ENCODE data around the gene OR4F15.
"Not testable (repeated sequence)": the region's sequence is repeated elsewhere in the genome, so short reads cannot be mapped to it uniquely, and the experiment has no call there.

OR4F15 gene

GRCh38 chr15:101781928-101782327 is 30.1 kb upstream of the OR4F15 start:
- no peak for DNase-seq (ENCODE audit: low read depth in 1 of 2, low spot score in 1 of 2)
- no peaks in the 10 kb centered on the region for H3K27me3 ChIP-seq (ENCODE audit: insufficient read depth, poor library complexity, severe bottlenecking)

GRCh38 chr15:101784644-101785043 is 27.4 kb upstream of the OR4F15 start:
- TF ChIP-seq GABPA (IDR thresholded peaks at IDR 0.05; ENCODE audit: low read depth) (no peak), CTCF (IDR thresholded peaks at IDR 0.05; ENCODE audit: insufficient read depth, low read length) (no peak), POLR2AphosphoS5 (IDR thresholded peaks at IDR 0.05; ENCODE audit: low read depth) (no peak), REST (IDR thresholded peaks at IDR 0.05; ENCODE audit: insufficient replicate concordance, low read depth) (no peak), SPI1 (IDR thresholded peaks at IDR 0.05; ENCODE audit: borderline replicate concordance, low read depth) (no peak)
- no peak overlapping the region for H3K27ac ChIP-seq (replicated peaks)
- no peaks in the 10 kb centered on the region for H3K27me3 ChIP-seq (ENCODE audit: insufficient read depth, poor library complexity, severe bottlenecking)
- DNase-seq (ENCODE audit: low read depth in 1 of 2, low spot score in 1 of 2) = no peak
- no peak overlapping the region for H3K4me3 ChIP-seq (replicated peaks; ENCODE audit: insufficient read depth, low read length)

More at GRCh38 chr15:101781928-101782327, 30.1 kb upstream of the OR4F15 start:
- H3K27ac ChIP-seq (replicated peaks) = no peak overlapping the region
- TF ChIP-seq REST (IDR thresholded peaks at IDR 0.05; ENCODE audit: insufficient replicate concordance, low read depth) (no peak), POLR2AphosphoS5 (IDR thresholded peaks at IDR 0.05; ENCODE audit: low read depth) (no peak), SPI1 (IDR thresholded peaks at IDR 0.05; ENCODE audit: borderline replicate concordance, low read depth) (no peak), CTCF (IDR thresholded peaks at IDR 0.05; ENCODE audit: insufficient read depth, low read length) (no peak), GABPA (IDR thresholded peaks at IDR 0.05; ENCODE audit: low read depth) (no peak)
- H3K4me3 ChIP-seq (replicated peaks; ENCODE audit: insufficient read depth, low read length) = no peak overlapping the region

GRCh38 chr15:101786422-101786821 is 25.6 kb upstream of the OR4F15 start:
- not testable (repeated sequence) for DNase-seq (ENCODE audit: low read depth in 1 of 2, low spot score in 1 of 2); H3K4me3 ChIP-seq (replicated peaks; ENCODE audit: insufficient read depth, low read length); H3K27me3 ChIP-seq (ENCODE audit: insufficient read depth, poor library complexity, severe bottlenecking); H3K27ac ChIP-seq (replicated peaks)

GRCh38 chr15:101788001-101788400 is 24.0 kb upstream of the OR4F15 start:
- not testable (repeated sequence) for DNase-seq (ENCODE audit: low read depth in 1 of 2, low spot score in 1 of 2); H3K4me3 ChIP-seq (replicated peaks; ENCODE audit: insufficient read depth, low read length); H3K27ac ChIP-seq (replicated peaks); H3K27me3 ChIP-seq (ENCODE audit: insufficient read depth, poor library complexity, severe bottlenecking)

GRCh38 chr15:101788503-101789269 is 23.3 kb upstream of the OR4F15 start:
- not testable (repeated sequence) for H3K27me3 ChIP-seq (ENCODE audit: insufficient read depth, poor library complexity, severe bottlenecking); H3K27ac ChIP-seq (replicated peaks)

GRCh38 chr15:101790748-101791147 is 21.3 kb upstream of the OR4F15 start:
- not testable (repeated sequence) for H3K27ac ChIP-seq (replicated peaks); DNase-seq (ENCODE audit: low read depth in 1 of 2, low spot score in 1 of 2); H3K27me3 ChIP-seq (ENCODE audit: insufficient read depth, poor library complexity, severe bottlenecking); H3K4me3 ChIP-seq (replicated peaks; ENCODE audit: insufficient read depth, low read length)

More at GRCh38 chr15:101788503-101789269, 23.3 kb upstream of the OR4F15 start:
- not testable (repeated sequence) for H3K4me3 ChIP-seq (replicated peaks; ENCODE audit: insufficient read depth, low read length); DNase-seq (ENCODE audit: low read depth in 1 of 2, low spot score in 1 of 2)

- H3K4me3 ChIP-seq (replicated peaks; ENCODE audit: insufficient read depth, low read length); H3K27ac ChIP-seq (replicated peaks); DNase-seq (ENCODE audit: low read depth in 1 of 2, low spot score in 1 of 2); H3K27me3 ChIP-seq (ENCODE audit: insufficient read depth, poor library complexity, severe bottlenecking): not testable (repeated sequence)
Measured at GRCh38 chr15:101793981-101794380, 18.0 kb upstream of the OR4F15 start.
